Upper lobe of left lung (tissue), 6 donors: Measurements from ENCODE around the gene SNRPA1. TPM values are rescaled to one million over a fixed set of nuclear protein-coding genes. Genes with fewer than 3 reads are reported as not detected.

Experiments used
- ATAC-seq, 2 donors: fragments of 200-7000 bp; cut with Tn5 transposase; one replicate each; pipeline ENCODE4 v1.9.1; 2022; ENCODE audit warnings: mild to moderate bottlenecking in 2 of 2, moderate library complexity in 2 of 2; ENCODE audit not compliant: low FRiP score in 2 of 2
- DNase-seq, 2 donors: peaks; one replicate each; pipeline ENCODE4 v3.0.0-alpha.2; 2019 to 2020
- H3K27ac ChIP-seq, 4 donors: fragments of 200-600 bp; sonication (generic); one replicate each; pipeline ENCODE4 v1.5.1; 2016 to 2019
- H3K27me3 ChIP-seq, 4 donors: fragments of 200-600 bp; sonication (generic); one replicate each; pipeline ENCODE4 v1.5.1; 2017 to 2019
- H3K36me3 ChIP-seq, 4 donors: fragments of 200-600 bp; sonication (generic); one replicate each; pipeline ENCODE4 v1.5.1; 2016 to 2019
- H3K4me1 ChIP-seq, 4 donors: fragments of 200-600 bp; sonication (generic); one replicate each; pipeline ENCODE4 v1.5.1; 2018 to 2019
- H3K4me3 ChIP-seq, 4 donors: fragments of 200-600 bp; sonication (generic); one replicate each; pipeline ENCODE4 v1.5.1; 2017 to 2019; ENCODE audit warnings: mild to moderate bottlenecking in 2 of 4, moderate library complexity in 1 of 4
- H3K9me3 ChIP-seq, 4 donors: fragments of 200-600 bp; sonication (generic); one replicate each; pipeline ENCODE4 v1.5.1; 2018 to 2019
- CTCF ChIP-seq, 6 experiments: fragments of 450-650 bp in 4 of 6; fragments of 200-600 bp in 2 of 6; sonication (generic) in 2 of 6; IDR thresholded peaks; one replicate each; pipeline ENCODE4 v1.5.1; 2016 to 2019; ENCODE audit warnings: antibody characterized with exemption in 6 of 6
- EP300 ChIP-seq, 4 donors: sonication (generic); formaldehyde crosslinking; IDR thresholded peaks; one replicate each; pipeline ENCODE4 v1.5.1; 2017; ENCODE audit warnings: antibody characterized with exemption in 4 of 4, control low read depth in 2 of 4
- POLR2A ChIP-seq, 4 donors: fragments of 450-650 bp; IDR thresholded peaks; one replicate each; pipeline ENCODE4 v1.5.1; 2016 to 2017; ENCODE audit warnings: antibody characterized with exemption in 4 of 4, mild to moderate bottlenecking in 2 of 4
- POLR2AphosphoS5 ChIP-seq, 2 donors: sonication (generic); formaldehyde crosslinking; IDR thresholded peaks; one replicate each; pipeline ENCODE4 v1.5.1; 2017; ENCODE audit warnings: antibody characterized with exemption in 2 of 2
- WGBS, 2 donors: methylation state at CpG; one replicate each; pipeline ENCODE4 v1.1.5; 2017 to 2018; 5-methylcytosine and 5-hydroxymethylcytosine counted together
- total RNA-seq, 6 donors: library from RNA; depleted of rRNA in 4 of 6; stranded (reverse); fragments of >200 nt in 4 of 6; gene quantifications; one replicate each; pipeline versions ENCODE4 v1.1.0 to v1.2.1, GENCODE V29; 2016 to 2021
- donor health status: DM: no; HTN: no; CAD: no; lungs with moderate emphysema.
- donor health status: DM: no; HTN: yes; CAD: no; lungs with severe emphysema.

Gene SNRPA1
- total RNA-seq, 6 donors from 2014 or later: 32.1 to 53.4 (median 40.2) TPM

- no peak for DNase-seq
These were observed 55.3 kb downstream of the SNRPA1 start for GRCh38 chr15:101239724-101240136.

GRCh38 chr15:101237251-101237650 lies 57.8 kb downstream of the SNRPA1 start:
- ATAC-seq: peak in 1 of 2 donors; percentile 62
- Histone ChIP-seq H3K27me3 (no peaks in the 10 kb centered on the region), H3K4me1 (peaks cover 62 to 75% (median 64%) of the 10 kb centered on the region in 4 donors), H3K9me3 (no peaks in the 10 kb centered on the region), H3K4me3 (no peak overlapping the region), H3K36me3 (peaks cover 0 to 22% (median 4%) of the 10 kb centered on the region in 4 donors), H3K27ac (peak overlapping the region in 2 of 4 donors; percentile 30 to 71)
- TF ChIP-seq CTCF (IDR thresholded peaks at IDR 0.05): no peak
- no peak for TF ChIP-seq EP300 (IDR thresholded peaks at IDR 0.05)
- TF ChIP-seq POLR2AphosphoS5 (IDR thresholded peaks at IDR 0.05): no peak
- no peak for TF ChIP-seq POLR2A (IDR thresholded peaks at IDR 0.05)
- WGBS, 2 donors: 65 to 75% methylated on average over 12 of the region's 12 CpGs
- DNase-seq: no peak

More at GRCh38 chr15:101239724-101240136, 55.3 kb downstream of the SNRPA1 start:
- Histone ChIP-seq H3K4me3 (no peak overlapping the region), H3K4me1 (peaks cover 73 to 81% (median 79%) of the 10 kb centered on the region in 4 donors), H3K9me3 (no peaks in the 10 kb centered on the region), H3K27me3 (no peaks in the 10 kb centered on the region), H3K36me3 (peaks cover 0 to 7% (median 2%) of the 10 kb centered on the region in 4 donors), H3K27ac (peak overlapping the region; percentile 24 to 62 (median 44))
- 45 to 53% methylated on average over 6 of the region's 6 CpGs for WGBS, 2 donors
- ATAC-seq: peak in 1 of 2 donors; percentile 23
- no peak for TF ChIP-seq EP300 (IDR thresholded peaks at IDR 0.05)
- no peak for TF ChIP-seq POLR2AphosphoS5 (IDR thresholded peaks at IDR 0.05)
- no peak for TF ChIP-seq POLR2A (IDR thresholded peaks at IDR 0.05)
- no peak for TF ChIP-seq CTCF (IDR thresholded peaks at IDR 0.05)

GRCh38 chr15:101233651-101234280 lies 61.3 kb downstream of the SNRPA1 start:
- Histone ChIP-seq H3K4me3 (no peak overlapping the region), H3K27ac (no peak overlapping the region), H3K9me3 (no peaks in the 10 kb centered on the region), H3K27me3 (no peaks in the 10 kb centered on the region), H3K4me1 (peaks cover 30 to 40% (median 32%) of the 10 kb centered on the region in 4 donors), H3K36me3 (peaks cover 0 to 32% (median 4%) of the 10 kb centered on the region in 4 donors)
- WGBS, 2 donors: 79 to 82% methylated on average over 5 of the region's 5 CpGs
- no peak for ATAC-seq
- DNase-seq: no peak
- no peak for TF ChIP-seq POLR2A (IDR thresholded peaks at IDR 0.05)
- no peak for TF ChIP-seq CTCF (IDR thresholded peaks at IDR 0.05)
- no peak for TF ChIP-seq EP300 (IDR thresholded peaks at IDR 0.05)
- TF ChIP-seq POLR2AphosphoS5 (IDR thresholded peaks at IDR 0.05): no peak

- no peaks in the 10 kb centered on the region for H3K27me3 ChIP-seq
- H3K4me3 ChIP-seq: no peak overlapping the region
- H3K36me3 ChIP-seq: peaks cover 0 to 32% (median 4%) of the 10 kb centered on the region in 4 donors
- H3K4me1 ChIP-seq: peaks cover 22 to 32% (median 26%) of the 10 kb centered on the region in 4 donors
- TF ChIP-seq CTCF (IDR thresholded peaks at IDR 0.05) (no peak), POLR2A (IDR thresholded peaks at IDR 0.05) (no peak), POLR2AphosphoS5 (IDR thresholded peaks at IDR 0.05) (no peak), EP300 (IDR thresholded peaks at IDR 0.05) (no peak)
- ATAC-seq: no peak
- 65 to 87% methylated on average over 5 of the region's 5 CpGs for WGBS, 2 donors
- DNase-seq: no peak
- peaks cover 0 to 8% (median 0%) of the 10 kb centered on the region in 4 donors for H3K9me3 ChIP-seq
- no peak overlapping the region for H3K27ac ChIP-seq
These were observed 62.4 kb downstream of the SNRPA1 start for GRCh38 chr15:101232677-101233076.

Other genes with a start within 250 kb of the SNRPA1 start
- gene CHSY1, start 43.2 kb downstream of the SNRPA1 start, total RNA-seq: 10 to 100 TPM; 12.4 to 38.3 (median 23.7) TPM
- 100 to 1,000 TPM in 2 of 6 donors, 10 to 100 TPM in 4; 48.2 to 106 (median 78.2) TPM for gene SELENOS, start 17.8 kb downstream of the SNRPA1 start, total RNA-seq
- gene PCSK6, start 194.5 kb upstream of the SNRPA1 start, total RNA-seq: 10 to 100 TPM in 1 of 6 donors, 1 to 10 TPM in 5; 3.1 to 24.4 (median 5.5) TPM